22Rv1 (cell line): ENCODE results near the gene SHOC1.

Source experiments
- H3K27ac ChIP-seq: fragments of 450-650 bp; 2 replicates; pipeline ENCODE4 v1.5.1; 2017
- ZFX ChIP-seq: fragments of 450-650 bp; IDR thresholded peaks from 2 replicates; pipeline ENCODE4 v1.6.1; 2017; ENCODE audit warnings: antibody characterized with exemption, borderline replicate concordance
- TF ChIP-seq, protein P1 (sequence below): fragments of 450-650 bp; IDR thresholded peaks from 2 replicates; pipeline ENCODE4 v1.5.1; 2017; ENCODE audit warnings: mild to moderate bottlenecking

SHOC1 gene

GRCh38 chr9:111783857-111784256, 10.9 kb downstream of the SHOC1 start:
- no peak overlapping the region for H3K27ac ChIP-seq
- TF ChIP-seq ZFX: no peak
- TF ChIP-seq, protein P1, sequence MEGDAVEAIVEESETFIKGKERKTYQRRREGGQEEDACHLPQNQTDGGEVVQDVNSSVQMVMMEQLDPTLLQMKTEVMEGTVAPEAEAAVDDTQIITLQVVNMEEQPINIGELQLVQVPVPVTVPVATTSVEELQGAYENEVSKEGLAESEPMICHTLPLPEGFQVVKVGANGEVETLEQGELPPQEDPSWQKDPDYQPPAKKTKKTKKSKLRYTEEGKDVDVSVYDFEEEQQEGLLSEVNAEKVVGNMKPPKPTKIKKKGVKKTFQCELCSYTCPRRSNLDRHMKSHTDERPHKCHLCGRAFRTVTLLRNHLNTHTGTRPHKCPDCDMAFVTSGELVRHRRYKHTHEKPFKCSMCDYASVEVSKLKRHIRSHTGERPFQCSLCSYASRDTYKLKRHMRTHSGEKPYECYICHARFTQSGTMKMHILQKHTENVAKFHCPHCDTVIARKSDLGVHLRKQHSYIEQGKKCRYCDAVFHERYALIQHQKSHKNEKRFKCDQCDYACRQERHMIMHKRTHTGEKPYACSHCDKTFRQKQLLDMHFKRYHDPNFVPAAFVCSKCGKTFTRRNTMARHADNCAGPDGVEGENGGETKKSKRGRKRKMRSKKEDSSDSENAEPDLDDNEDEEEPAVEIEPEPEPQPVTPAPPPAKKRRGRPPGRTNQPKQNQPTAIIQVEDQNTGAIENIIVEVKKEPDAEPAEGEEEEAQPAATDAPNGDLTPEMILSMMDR: no peak

GRCh38 chr9:111783424-111783823, 11.3 kb downstream of the SHOC1 start:
- no peak overlapping the region for H3K27ac ChIP-seq
- no peak for TF ChIP-seq ZFX
- TF ChIP-seq, protein P1: no peak

GRCh38 chr9:111766066-111766465, 28.7 kb downstream of the SHOC1 start:
- TF ChIP-seq, protein P1: no peak
- no peak for TF ChIP-seq ZFX
- no peak overlapping the region for H3K27ac ChIP-seq

GRCh38 chr9:111762556-111762955, 32.2 kb downstream of the SHOC1 start:
- TF ChIP-seq, protein P1: no peak
- no peak for TF ChIP-seq ZFX
- no peak overlapping the region for H3K27ac ChIP-seq

- no peak overlapping the region for H3K27ac ChIP-seq
- TF ChIP-seq, protein P1: peak; percentile 73
- TF ChIP-seq ZFX: no peak
Measured at GRCh38 chr9:111759762-111760639, 34.7 kb downstream of the SHOC1 start.

GRCh38 chr9:111754800-111755199, 39.9 kb downstream of the SHOC1 start:
- H3K27ac ChIP-seq: no peak overlapping the region
- no peak for TF ChIP-seq ZFX
- TF ChIP-seq, protein P1: no peak

GRCh38 chr9:111752455-111752854, 42.3 kb downstream of the SHOC1 start:
- TF ChIP-seq, protein P1: no peak
- no peak for TF ChIP-seq ZFX
- no peak overlapping the region for H3K27ac ChIP-seq
